Activated T-helper 1 cell treated with anti-CD3 and anti-CD28 coated beads, Interleukin-2, amount 50 U/mL, for 16 hours (primary cell): ENCODE data around the gene TRAF1.

Experiments used
- DNase-seq, 2 donors: peaks; one replicate each; pipeline ENCODE4 v3.0.0-alpha.2; 2020; ENCODE audit warnings: low read depth in 1 of 2, low spot score in 1 of 2

Gene TRAF1

GRCh38 chr9:120872791-120873502 is 53.6 kb downstream of the TRAF1 start:
- no peak for DNase-seq

DNA sequence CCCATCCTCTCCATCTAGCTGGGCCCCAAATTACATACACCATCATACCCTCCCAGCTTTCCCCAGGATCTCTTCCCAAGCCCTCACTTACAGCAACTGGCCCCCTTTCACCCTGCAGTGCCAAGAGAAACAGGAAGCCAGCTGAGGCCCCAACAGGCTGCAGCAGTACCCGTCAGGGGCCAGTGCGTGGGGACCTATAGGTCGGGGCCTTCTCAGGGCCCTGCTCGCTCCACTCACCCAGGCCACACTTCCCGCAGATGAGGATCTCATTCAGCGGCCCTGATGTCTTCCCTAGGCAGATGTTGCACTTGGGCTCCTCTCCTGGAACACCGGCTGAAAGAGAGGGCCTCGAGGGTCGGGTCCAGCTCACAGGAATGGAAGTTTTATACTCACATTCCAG is 56.4 kb downstream of the TRAF1 start:
- DNase-seq = no peak

- no peak for DNase-seq
These were observed 56.9 kb downstream of the TRAF1 start for GRCh38 chr9:120869726-120870125.

- no peak for DNase-seq
These were observed 57.3 kb downstream of the TRAF1 start for GRCh38 chr9:120869360-120869687.

DNA sequence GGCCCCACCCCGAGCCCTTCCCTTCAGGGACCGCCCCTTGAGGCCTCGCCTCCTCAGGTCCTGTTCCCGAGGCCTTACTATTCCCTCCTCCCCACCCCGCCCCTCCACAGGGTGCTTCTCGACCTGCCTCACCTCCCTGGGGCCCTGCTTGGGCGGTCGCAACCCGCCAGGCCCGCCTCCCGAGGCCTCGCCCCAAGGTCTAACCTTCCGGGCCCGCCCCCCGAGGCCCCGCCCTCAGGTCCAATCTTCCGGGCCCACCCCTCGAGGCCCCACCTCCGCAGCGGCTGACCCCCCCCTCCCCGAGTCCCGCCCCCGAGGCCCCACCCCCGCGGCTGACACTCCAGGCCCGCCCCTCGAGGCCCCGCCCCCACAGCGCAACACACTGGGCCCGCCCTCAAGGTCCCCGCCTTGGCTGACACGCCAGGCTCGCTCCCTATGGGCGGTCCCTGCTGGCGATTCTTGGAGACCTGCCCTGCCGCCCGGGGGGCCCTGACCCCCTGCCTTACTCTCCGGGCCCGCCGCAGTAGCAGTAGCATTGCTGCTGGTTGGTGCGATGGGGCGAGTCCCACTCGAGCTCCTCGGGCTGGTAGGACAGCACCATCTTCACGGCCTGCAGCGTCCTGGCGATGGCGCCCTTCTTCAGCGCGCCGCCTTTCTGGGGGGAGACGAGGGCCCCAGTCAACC is 57.8 kb downstream of the TRAF1 start:
- peak; percentile 94 to 95 for DNase-seq

GRCh38 chr9:120868339-120868675 is 58.3 kb downstream of the TRAF1 start:
- no peak for DNase-seq

- DNase-seq = no peak
These were observed 58.8 kb downstream of the TRAF1 start for GRCh38 chr9:120867676-120868338.

DNA sequence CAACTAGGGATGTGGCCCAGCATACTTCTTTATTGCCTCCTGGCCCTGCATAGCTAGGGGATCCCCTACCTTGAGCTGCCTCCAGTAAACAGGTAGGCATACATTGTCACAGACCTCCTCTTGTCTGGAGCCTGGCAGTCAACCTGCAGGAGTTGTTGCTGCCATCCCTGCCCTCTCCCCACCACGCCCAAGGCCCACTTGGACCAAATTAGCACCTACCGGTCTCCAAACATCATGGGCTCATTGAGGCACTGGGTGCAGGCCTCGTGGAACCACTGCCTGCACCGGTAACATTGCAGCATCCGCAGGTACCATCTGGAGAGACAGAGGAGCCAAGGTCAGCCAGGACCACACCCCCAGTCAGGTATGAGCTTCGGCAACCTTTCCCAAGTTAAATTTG is 59.9 kb downstream of the TRAF1 start:
- DNase-seq = no peak

DNA sequence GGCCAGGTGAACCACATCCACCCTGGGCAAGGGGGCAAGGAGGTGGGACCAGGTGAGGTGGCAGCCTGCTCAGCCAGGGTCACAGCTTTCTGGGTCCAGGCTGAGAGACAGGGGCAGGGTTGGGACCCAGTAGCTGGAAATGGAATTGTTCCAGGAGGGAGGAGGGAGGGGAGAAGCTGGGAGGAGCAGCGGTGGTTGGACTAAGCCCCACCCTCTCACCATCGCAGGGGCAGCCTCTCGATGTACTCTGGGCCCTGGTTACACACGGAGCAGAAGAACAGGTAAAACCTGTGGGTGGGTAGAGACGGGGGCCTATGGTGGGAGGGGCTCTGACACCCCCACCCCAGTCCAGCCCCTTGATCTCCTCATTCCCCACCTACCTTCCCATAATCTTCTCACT is 60.8 kb downstream of the TRAF1 start:
- DNase-seq = no peak

GRCh38 chr9:120865176-120865575 is 61.4 kb downstream of the TRAF1 start:
- DNase-seq = no peak

DNA sequence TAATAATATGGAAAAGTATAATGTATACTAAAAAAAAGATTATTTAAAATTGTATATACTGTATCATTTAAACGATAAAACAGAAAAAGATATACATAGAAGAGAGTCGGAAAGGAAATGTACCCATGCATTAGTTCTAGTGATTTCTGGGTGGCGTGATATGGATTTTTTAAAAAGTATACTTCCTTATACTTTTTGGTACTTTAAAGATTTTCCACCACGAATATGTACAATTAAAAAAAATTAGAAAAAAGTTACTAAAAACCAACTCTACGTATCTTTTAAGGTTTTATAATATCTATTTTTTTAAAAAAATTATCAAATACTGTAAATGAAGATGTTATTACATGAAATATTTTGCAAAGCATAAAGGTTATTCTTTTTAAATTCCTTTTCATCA is 61.9 kb downstream of the TRAF1 start:
- DNase-seq = no peak

DNA sequence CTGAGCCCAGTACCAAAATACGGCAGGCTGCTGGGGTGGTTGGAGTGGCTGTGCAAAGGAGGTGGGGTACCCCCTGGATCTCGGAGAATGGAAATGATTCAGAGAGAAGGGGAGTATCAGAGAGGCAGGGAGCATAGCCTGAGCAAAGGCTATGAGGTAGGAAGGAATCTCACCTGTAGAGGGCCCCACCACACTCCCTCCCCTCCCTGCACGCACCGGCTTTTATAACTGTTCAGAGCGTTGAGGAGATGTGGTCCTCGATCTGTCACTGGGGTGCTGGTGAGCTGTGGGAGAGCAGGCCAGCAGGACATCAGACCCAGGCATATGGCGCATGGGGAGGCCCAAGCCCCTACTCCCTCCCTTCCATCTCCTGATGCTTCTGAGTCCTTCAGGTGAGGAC is 62.8 kb downstream of the TRAF1 start:
- DNase-seq = no peak

GRCh38 chr9:120862452-120862851 is 64.1 kb downstream of the TRAF1 start:
- DNase-seq = no peak

DNA sequence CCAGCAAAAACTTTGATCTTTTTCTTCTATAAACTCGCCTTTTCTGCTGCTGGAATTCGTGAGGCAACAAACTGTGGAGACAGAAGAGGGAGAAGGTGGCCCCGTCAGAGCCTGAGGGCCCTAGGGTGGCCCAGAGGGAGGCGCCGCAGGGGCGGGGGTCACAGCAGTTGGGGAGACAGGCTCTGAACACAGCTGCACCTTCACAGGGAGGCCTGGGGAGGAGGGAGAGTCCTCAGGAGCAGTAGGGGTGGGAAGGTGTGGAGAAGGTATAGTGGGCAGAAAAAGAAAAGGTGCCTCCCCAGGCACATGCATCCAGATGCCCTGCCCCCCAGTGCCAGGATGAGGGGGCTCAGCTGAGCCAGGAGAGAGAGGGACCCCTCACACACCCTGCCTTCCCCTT is 64.7 kb downstream of the TRAF1 start:
- no peak for DNase-seq

- no peak for DNase-seq
These were observed 66.5 kb downstream of the TRAF1 start for GRCh38 chr9:120860083-120860482.

DNA sequence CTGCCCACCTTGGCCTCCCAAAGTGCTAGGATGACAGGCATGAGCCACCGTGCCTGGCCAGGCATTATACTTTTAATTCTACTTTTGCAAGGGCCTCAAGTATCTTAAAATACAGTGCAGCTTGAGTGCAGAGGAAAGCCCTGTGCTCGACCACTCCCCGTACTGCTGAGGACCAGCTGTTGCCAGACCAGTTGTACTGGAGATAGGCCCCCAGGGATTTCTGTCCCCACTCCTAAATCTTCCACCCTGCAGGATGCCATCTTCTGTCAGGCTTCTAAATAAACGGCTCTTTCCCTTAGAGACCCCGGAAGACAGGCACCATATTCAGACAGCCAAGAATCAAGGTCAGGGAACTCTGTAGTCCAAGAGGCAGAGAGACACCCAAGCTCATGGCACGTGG is 67.2 kb downstream of the TRAF1 start:
- no peak for DNase-seq

DNA sequence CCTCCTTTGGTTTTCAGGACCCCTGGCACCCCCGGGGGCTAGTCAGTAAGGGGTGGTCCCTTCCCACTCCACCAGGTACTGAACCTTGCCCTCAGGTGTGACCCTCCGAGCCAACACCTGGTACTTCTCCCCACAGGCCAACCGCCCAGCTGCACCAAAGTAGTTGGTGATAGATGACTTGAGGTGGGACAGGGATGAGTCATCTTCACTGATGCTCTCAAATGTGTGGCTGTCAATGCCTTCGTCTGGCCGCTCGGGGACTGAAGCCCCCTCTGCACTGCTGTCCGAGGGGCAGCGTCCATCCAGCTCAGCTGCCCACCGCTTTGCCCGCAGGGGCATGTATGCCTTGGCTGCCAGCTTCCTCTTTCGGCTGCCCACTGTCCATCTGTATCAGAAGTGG is 68.7 kb downstream of the TRAF1 start:
- no peak for DNase-seq

DNA sequence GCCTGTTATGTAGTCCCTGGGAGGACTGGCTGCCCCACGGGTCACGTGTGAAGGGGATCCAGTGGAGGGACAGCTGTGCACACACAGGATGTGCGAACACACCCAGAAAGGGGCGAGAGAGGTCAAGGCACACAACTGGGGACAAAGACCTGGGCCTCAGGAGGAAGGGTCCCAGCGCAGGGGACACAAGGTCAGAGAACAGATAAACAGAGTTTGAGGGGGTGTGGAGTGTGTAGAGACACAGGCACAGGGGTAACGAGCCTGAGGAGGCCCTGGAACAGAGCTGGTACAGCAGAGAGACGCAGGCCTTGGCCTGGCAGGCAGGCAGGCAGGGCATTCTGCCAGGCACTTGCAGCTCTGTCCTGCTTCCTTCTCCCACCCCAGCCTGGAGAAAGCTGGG is 69.1 kb downstream of the TRAF1 start:
- no peak for DNase-seq

DNA sequence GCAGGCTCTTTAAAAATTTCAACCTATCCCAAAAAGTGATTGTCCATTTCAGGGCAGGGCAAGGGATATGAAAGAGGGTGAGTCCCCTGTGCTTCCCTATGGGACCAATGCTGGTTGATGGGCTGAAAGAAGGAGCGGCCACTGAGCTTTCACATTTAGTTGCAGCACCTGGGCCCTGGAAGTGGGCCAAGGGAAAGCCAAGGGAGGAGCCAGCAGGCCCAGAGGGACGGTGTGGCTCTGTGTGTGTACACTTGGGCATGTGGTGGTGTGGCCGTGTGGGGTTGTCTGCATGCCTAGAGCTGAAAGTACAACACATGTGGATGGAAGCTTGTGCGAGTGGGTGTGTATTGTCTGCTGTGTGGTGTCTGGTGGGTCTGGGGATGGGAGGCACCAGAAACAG is 69.9 kb downstream of the TRAF1 start:
- no peak for DNase-seq

DNA sequence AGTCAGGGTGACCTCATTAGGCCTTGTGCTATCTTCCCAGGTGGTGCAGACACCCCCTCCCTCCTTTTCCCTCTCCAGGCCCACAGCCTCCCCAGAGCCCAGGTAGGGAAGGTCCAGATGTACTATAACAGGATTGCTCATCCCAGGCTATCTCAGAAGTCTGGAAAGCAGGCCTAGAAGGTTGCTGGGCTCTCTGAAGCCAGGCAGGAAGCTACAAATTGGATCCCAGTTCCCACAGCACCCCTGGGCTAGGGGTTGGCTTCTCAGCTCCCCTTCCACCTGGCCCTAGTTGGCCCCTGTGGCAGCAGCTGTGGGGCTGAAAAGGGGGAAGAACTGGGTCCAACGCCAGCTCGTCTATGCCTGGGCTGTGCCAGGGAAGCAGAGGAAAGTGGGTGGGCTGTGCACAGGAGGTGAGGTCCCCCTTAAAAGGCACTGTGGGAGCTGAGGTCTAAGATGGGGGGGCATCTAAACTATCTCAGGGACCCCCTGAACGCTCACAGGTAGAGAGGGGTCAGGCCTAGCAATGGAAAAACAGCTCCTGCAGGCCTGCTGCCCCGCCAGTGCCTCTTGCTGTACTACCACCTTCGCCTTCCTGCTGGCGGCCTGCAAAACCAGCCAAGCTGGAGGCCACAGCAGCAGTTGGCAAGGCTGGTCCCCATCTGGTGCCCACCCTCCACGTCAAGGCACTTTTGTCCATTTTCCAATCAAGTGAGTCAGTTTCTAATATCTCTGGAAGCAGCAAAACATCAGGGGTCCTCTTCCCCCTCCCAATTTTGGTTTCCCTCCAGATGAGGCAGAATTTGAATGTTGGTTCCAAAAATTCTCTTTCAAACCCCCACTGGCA is 70.5 kb downstream of the TRAF1 start:
- no peak for DNase-seq

DNA sequence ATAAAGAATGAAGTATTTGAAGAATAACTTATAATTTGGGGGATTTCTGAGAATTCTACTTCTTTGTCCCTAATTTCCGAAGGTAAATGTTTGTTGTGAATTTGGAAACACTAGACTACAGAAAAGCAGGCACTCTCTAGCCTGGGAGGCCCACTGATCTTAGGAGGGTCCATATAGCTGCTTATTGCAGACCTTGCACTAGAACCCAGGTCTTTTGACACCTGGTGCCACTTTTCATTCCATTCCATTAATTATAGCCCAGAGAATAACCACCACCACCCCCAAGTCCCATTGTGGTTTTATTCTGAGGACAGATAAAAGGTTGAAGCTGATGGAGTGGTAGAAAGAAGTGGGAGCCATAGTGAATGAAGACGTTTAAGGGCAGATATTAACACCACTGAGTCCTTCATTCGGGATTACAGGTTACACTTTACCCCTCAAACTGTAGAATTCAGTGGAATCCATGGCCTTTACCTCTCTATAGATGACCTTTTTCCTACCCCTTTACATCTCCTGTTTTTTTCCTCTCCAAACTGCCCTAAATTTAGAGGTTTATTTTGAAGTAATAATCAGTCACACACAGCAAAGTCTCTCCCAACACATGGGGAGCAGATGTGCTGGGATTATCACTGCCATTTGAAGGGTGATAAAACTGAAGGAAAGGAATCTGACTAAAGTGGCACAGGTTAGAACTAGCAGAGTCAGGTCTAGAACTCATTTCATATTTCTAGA is 71.8 kb downstream of the TRAF1 start:
- no peak for DNase-seq
